HG03039 (cell line): ENCODE results near the gene RPL18A.

Experiments
- ATAC-seq: cut with Tn5 transposase; IDR thresholded peaks from one replicate; pipeline ENCODE4 v1.9.1; 2021; ENCODE audit warnings: mild to moderate bottlenecking, moderate library complexity; ENCODE audit not compliant: unreplicated experiment

RPL18A gene

DNA sequence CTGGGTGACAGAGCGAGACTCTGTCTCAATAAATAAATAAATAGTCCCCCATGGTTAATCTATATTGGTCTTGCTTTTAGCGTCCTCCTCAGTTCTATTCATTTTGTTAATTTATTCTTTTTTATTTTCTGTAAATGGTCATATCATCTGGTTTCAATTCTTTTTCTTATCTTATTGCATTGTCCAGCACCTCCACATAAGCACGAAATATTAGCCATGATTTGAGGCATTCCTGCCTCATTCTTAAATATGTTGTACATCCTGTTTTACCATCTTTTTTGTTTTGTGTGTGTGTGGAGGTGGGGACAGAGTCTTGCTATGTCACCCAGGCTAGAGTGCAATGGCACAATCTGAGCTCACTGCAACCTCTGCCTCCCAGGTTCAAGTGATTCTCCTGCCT, 48.5 kb downstream of the RPL18A start:
- no peak for ATAC-seq

DNA sequence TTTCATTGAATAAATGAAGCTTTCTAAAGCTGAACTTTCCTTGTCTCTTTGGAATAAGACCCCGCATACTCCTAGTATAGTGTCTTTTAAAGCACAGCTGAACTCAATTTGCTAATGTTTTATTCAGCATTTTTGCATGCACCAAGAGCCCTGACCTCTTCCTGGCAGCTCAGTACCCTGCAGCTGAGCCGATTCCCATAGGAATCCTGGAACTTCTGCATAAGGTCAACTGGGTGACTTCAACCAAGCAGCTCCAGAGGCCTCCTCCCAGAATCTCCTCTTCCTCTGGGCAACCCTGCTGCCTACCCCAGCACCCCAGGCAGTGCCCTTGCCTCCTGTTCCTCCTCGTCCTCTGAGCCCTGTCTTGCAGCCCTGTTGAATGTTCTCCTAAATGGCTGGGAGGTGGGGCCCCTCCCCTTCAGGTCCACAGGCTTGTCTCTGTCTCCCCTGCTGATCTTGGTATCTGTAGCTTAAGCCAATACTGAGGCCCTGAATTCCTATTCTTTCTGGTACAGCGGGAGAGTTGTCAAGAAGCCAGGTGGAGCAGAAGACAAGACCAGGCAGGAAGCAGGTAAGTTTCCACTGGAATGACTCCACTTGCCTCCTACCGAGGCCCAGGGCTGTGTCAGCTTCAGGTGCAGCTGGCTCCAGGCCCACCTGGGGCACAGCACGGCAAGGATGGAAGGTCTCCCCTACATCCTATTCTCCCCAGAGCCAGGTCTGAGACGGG, 49.5 kb downstream of the RPL18A start:
- ATAC-seq, result no peak

GRCh38 chr19:17910791-17911360, 51.2 kb downstream of the RPL18A start:
- ATAC-seq, result no peak
